Fibroblast of villous mesenchyme (primary cell): ENCODE data around the gene PRKACB. TPM values are rescaled to one million over a fixed set of nuclear protein-coding genes. Genes with fewer than 3 reads are reported as not detected.
"Not testable (repeated sequence)": the region's sequence is repeated elsewhere in the genome, so short reads cannot be mapped to it uniquely, and the experiment has no call there.

Experiments
- DNase-seq: peaks from one replicate; pipeline ENCODE4 v3.0.0-alpha.2; 2010; ENCODE audit warnings: low read depth
- H3K4me3 ChIP-seq: 2 replicates; pipeline ENCODE4 v1.5.1; 2011; ENCODE audit warnings: low read depth, mild to moderate bottlenecking, low read length
- small RNA-seq: library from RNA; depleted of rRNA; stranded (forward); fragments of <200 nt; gene quantifications from one replicate; pipeline ENCODE3, GENCODE V24; 2012
- total RNA-seq: library from RNA; depleted of rRNA; stranded (reverse); fragments of >200 nt; gene quantifications from 2 replicates; pipeline ENCODE4 v1.2.3, GENCODE V29; 2012
- TF ChIP-seq, protein P1 (sequence below): IDR thresholded peaks from 2 replicates; pipeline ENCODE4 v1.5.1; 2012; ENCODE audit warnings: low read depth, mild to moderate bottlenecking, low read length; ENCODE audit not compliant: insufficient read depth

PRKACB gene
- total RNA-seq, 1 donor, result 31.5 TPM

DNA sequence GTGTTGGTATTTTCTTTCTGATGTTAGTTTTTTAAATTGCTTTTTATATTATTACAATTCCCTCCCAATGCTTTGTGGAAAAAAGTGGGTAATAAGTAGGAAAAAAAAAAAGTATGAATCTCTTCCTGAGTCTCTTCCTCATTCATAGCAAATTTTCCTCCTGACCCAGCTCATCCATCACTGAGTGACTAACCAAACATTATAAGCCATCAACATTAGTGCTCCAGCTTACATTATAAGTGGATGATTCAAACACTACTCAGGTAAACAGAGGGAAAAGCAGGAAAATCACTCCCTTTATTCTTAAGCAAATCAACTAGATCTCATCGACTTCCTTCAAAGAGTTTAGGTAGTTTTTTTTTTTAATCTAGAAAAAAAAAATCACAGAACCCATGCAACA lies 142.0 kb downstream of the PRKACB start:
- peak; percentile 24 for DNase-seq
- TF ChIP-seq, protein P1, sequence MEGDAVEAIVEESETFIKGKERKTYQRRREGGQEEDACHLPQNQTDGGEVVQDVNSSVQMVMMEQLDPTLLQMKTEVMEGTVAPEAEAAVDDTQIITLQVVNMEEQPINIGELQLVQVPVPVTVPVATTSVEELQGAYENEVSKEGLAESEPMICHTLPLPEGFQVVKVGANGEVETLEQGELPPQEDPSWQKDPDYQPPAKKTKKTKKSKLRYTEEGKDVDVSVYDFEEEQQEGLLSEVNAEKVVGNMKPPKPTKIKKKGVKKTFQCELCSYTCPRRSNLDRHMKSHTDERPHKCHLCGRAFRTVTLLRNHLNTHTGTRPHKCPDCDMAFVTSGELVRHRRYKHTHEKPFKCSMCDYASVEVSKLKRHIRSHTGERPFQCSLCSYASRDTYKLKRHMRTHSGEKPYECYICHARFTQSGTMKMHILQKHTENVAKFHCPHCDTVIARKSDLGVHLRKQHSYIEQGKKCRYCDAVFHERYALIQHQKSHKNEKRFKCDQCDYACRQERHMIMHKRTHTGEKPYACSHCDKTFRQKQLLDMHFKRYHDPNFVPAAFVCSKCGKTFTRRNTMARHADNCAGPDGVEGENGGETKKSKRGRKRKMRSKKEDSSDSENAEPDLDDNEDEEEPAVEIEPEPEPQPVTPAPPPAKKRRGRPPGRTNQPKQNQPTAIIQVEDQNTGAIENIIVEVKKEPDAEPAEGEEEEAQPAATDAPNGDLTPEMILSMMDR, result no peak

DNA sequence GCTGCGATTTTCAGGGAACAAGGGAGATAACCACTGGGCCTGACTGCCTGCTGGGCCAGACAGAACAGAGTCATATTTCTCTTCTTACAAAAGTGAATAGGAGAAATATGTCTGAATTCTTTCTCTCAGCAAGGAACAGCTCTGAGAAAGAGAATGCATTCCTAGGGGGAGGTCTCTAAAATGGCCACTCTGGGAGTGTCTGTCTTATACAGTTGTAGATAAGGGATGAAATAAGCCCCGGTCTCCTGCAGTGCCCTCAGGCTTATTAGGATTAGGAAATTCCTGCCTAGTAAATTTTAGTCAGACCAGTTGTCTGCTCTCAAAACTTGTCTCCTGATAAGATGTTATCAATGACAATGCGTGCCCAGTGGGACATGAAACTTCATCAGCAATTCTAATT lies 143.3 kb downstream of the PRKACB start:
- H3K4me3 ChIP-seq, DNase-seq: not testable (repeated sequence)

More for the DNA sequence above, 142.0 kb downstream of the PRKACB start:
- no peak overlapping the region for H3K4me3 ChIP-seq

Small RNA genes lying within 50 kb of the gene (small RNA-seq; reads per million reads assigned to genes)
- gene AL450063.1 (not detected), gene RF00410 (not detected)

Other genes with a start within 250 kb of the PRKACB start
- gene TTLL7, start 145.1 kb upstream of the PRKACB start, total RNA-seq, result 7.7 and 9.1 TPM in 2 replicates
- gene SAMD13, start 157.4 kb downstream of the PRKACB start, total RNA-seq, result under 0.01 and 0.64 TPM in 2 replicates